Liver (tissue), 9 donors: ENCODE results near the gene VSIG2. TPM values are rescaled to one million over a fixed set of nuclear protein-coding genes. Genes with fewer than 3 reads are reported as not detected.
A peak's percentile ranks its signal among the peaks of the same experiment; 100 is the strongest.

Experiments used
- DNase-seq: peaks from one replicate; pipeline ENCODE4 v3.0.0-alpha.2; 2017; ENCODE audit warnings: low spot score
- H3K27ac ChIP-seq, 2 donors: one replicate each; pipeline ENCODE4 v1.7.0; 2013; ENCODE audit warnings: inconsistent platforms in 2 of 2, low read length in 2 of 2, control low read depth in 1 of 2, low read depth in 1 of 2, mild to moderate bottlenecking in 1 of 2
- H3K27me3 ChIP-seq, 4 donors: one replicate each; pipeline versions ENCODE4 v1.6.1 to v1.7.0; 2013; ENCODE audit warnings: low read length in 3 of 4, inconsistent platforms in 1 of 4, mild to moderate bottlenecking in 1 of 4, moderate library complexity in 1 of 4; ENCODE audit not compliant: control insufficient read depth in 4 of 4, insufficient read depth in 4 of 4
- H3K36me3 ChIP-seq, 4 donors: one replicate each; pipeline versions ENCODE4 v1.6.1 to v1.7.0; 2013; ENCODE audit warnings: low read length in 3 of 4, mild to moderate bottlenecking in 3 of 4, low read depth in 1 of 4, moderate library complexity in 1 of 4; ENCODE audit not compliant: control insufficient read depth in 4 of 4, insufficient read depth in 3 of 4
- H3K4me1 ChIP-seq, 4 donors: one replicate each; pipeline versions ENCODE4 v1.6.1 to v1.7.0; 2013; ENCODE audit warnings: low read length in 3 of 4, mild to moderate bottlenecking in 3 of 4, moderate library complexity in 1 of 4; ENCODE audit not compliant: control insufficient read depth in 4 of 4, insufficient read depth in 4 of 4
- H3K4me3 ChIP-seq, 3 donors: one replicate each; pipeline versions ENCODE4 v1.6.1 to v1.7.0; 2013; ENCODE audit warnings: low read length in 3 of 3, control low read depth in 1 of 3, low read depth in 1 of 3, mild to moderate bottlenecking in 1 of 3
- H3K9ac ChIP-seq, 2 donors: one replicate each; pipeline ENCODE4 v1.7.0; 2013; ENCODE audit warnings: low read length in 2 of 2, mild to moderate bottlenecking in 2 of 2, moderate library complexity in 2 of 2, control low read depth in 1 of 2, low read depth in 1 of 2
- H3K9me3 ChIP-seq, 4 donors: one replicate each; pipeline versions ENCODE4 v1.6.1 to v1.7.0; 2013; ENCODE audit warnings: low read length in 3 of 4; ENCODE audit not compliant: control insufficient read depth in 4 of 4
- EGR1 ChIP-seq, 2 donors: IDR thresholded peaks; 2 replicates each; pipeline ENCODE4 v1.6.1; 2016 to 2018; ENCODE audit warnings: antibody characterized with exemption in 2 of 2, low read depth in 2 of 2
- FOXA1 ChIP-seq: IDR thresholded peaks from 2 replicates; pipeline ENCODE4 v1.6.1; 2016; ENCODE audit warnings: antibody characterized with exemption
- FOXA2 ChIP-seq: IDR thresholded peaks from 2 replicates; pipeline ENCODE4 v1.6.1; 2016; ENCODE audit warnings: antibody characterized with exemption
- GABPA ChIP-seq, 2 donors: IDR thresholded peaks in 1 of 2; conservative IDR thresholded peaks in 1 of 2; 2 replicates each; pipeline ENCODE4 v1.6.1; 2016; ENCODE audit warnings: antibody characterized with exemption in 2 of 2, mild to moderate bottlenecking in 1 of 2, moderate library complexity in 1 of 2
- HNF4A ChIP-seq, 2 donors: conservative IDR thresholded peaks; 2 replicates each; pipeline ENCODE4 v1.6.1; 2016; ENCODE audit warnings: antibody characterized with exemption in 2 of 2, mild to moderate bottlenecking in 2 of 2
- HNF4G ChIP-seq: IDR thresholded peaks from 2 replicates; pipeline ENCODE4 v1.6.1; 2016; ENCODE audit warnings: antibody characterized with exemption
- JUND ChIP-seq, 2 donors: IDR thresholded peaks; 2 replicates each; pipeline ENCODE4 v1.6.1; 2016; ENCODE audit warnings: antibody characterized with exemption in 2 of 2
- MAX ChIP-seq: IDR thresholded peaks from 2 replicates; pipeline ENCODE4 v1.6.1; 2016; ENCODE audit warnings: antibody characterized with exemption
- NR2F2 ChIP-seq: IDR thresholded peaks from 2 replicates; pipeline ENCODE4 v1.6.1; 2016; ENCODE audit warnings: antibody characterized with exemption
- RAD21 ChIP-seq, 2 donors: IDR thresholded peaks; 2 replicates each; pipeline ENCODE4 v1.6.1; 2016; ENCODE audit warnings: antibody characterized with exemption in 2 of 2, mild to moderate bottlenecking in 2 of 2
- REST ChIP-seq: IDR thresholded peaks from 2 replicates; pipeline ENCODE4 v1.6.1; 2016; ENCODE audit warnings: antibody characterized with exemption, mild to moderate bottlenecking
- RXRA ChIP-seq, 2 donors: IDR thresholded peaks; 2 replicates each; pipeline ENCODE4 v1.6.1; 2017 to 2018; ENCODE audit warnings: antibody characterized with exemption in 2 of 2, mild to moderate bottlenecking in 1 of 2
- SP1 ChIP-seq: IDR thresholded peaks from 2 replicates; pipeline ENCODE4 v1.6.1; 2018; ENCODE audit warnings: antibody characterized with exemption, mild to moderate bottlenecking
- TAF1 ChIP-seq: conservative IDR thresholded peaks from 2 replicates; pipeline ENCODE4 v1.6.1; 2016; ENCODE audit warnings: antibody characterized with exemption, mild to moderate bottlenecking
- YY1 ChIP-seq: IDR thresholded peaks from 2 replicates; pipeline ENCODE4 v1.6.1; 2016; ENCODE audit warnings: antibody characterized with exemption, mild to moderate bottlenecking
- WGBS: extraction: QIAGEN DNeasy Blood & Tissue Kit; methylation state at CpG from one replicate; pipeline ENCODE4 v1.1.7; 2013; 5-methylcytosine and 5-hydroxymethylcytosine counted together
- polyA plus RNA-seq, 2 donors: library from polyadenylated mRNA; stranded (reverse) in 1 of 2; unstranded in 1 of 2; fragments of 200-250 nt in 1 of 2; fragments of >200 nt in 1 of 2; fragmentation: Nextera tagmentation in 1 of 2; extraction: Ambion mirVana in 1 of 2; gene quantifications; one replicate each; pipeline versions ENCODE4 v1.2.1 to v1.2.3, GENCODE V29; 2013 to 2015
- total RNA-seq, 2 donors: library from RNA; depleted of rRNA; stranded (reverse); fragments of >200 nt; gene quantifications; one replicate each; pipeline ENCODE4 v1.2.3, GENCODE V29; 2014
- TF ChIP-seq, protein P1 (sequence below): IDR thresholded peaks from 2 replicates; pipeline ENCODE4 v1.6.1; 2016; ENCODE audit warnings: antibody characterized with exemption
- TF ChIP-seq, protein P2 (sequence below): fragments of 150-350 bp; IDR thresholded peaks from 2 replicates; pipeline ENCODE4 v1.5.1; 2017; ENCODE audit warnings: improper control_type of control experiment, low read depth, low read length; ENCODE audit not compliant: missing input control
- TF ChIP-seq, protein P3 (sequence below): IDR thresholded peaks from 2 replicates; pipeline ENCODE4 v1.6.1; 2016; ENCODE audit warnings: antibody characterized with exemption
- donor health status: healthy.
- donor health status: healthy.
- donor health status: healthy.
- donor health status: healthy.
- donor health status: healthy.

Gene VSIG2
- total and polyA plus RNA-seq, 4 donors, result 0.51 to 1.3 (median 0.75) TPM; not detected in 1

GRCh38 chr11:124717421-124717785 is 34.7 kb downstream of the VSIG2 start:
- H3K27me3 ChIP-seq, result peaks cover 0 to 13% (median 2%) of the 10 kb centered on the region in 4 donors
- H3K9ac ChIP-seq, result no peak overlapping the region
- no peaks in the 10 kb centered on the region for H3K36me3 ChIP-seq

DNA sequence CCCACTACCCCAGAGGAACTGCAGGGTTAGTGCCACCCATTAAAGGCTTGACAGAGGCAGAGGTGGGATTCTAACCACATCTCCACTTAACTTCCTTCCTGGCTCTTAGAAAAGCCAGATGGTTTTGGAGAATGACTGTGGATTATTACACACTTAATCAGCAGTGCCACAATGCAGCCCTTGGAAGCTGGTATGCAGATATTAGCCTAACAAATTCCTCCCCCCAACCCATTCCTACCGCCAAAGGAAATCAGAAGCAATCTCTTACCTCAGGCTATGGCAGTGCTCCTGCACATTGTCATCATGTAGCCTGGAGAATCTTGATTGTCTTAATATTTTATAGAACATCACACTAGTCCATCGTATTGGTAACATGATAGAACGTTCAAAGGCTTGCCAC is 35.5 kb downstream of the VSIG2 start:
- no peaks in the 10 kb centered on the region for H3K9me3 ChIP-seq
- no peak overlapping the region for H3K9ac ChIP-seq
- H3K36me3 ChIP-seq, result no peaks in the 10 kb centered on the region
- H3K27ac ChIP-seq, result no peak overlapping the region
- H3K27me3 ChIP-seq, result peaks cover 0 to 8% (median 2%) of the 10 kb centered on the region in 4 donors
- peaks cover 0 to 11% (median 8%) of the 10 kb centered on the region in 4 donors for H3K4me1 ChIP-seq
- whole genome bisulfite sequencing, result 59% methylated on average over 3 of the region's 3 CpGs
- H3K4me3 ChIP-seq, result no peak overlapping the region
- no peak for DNase-seq
- TF ChIP-seq, protein P1, sequence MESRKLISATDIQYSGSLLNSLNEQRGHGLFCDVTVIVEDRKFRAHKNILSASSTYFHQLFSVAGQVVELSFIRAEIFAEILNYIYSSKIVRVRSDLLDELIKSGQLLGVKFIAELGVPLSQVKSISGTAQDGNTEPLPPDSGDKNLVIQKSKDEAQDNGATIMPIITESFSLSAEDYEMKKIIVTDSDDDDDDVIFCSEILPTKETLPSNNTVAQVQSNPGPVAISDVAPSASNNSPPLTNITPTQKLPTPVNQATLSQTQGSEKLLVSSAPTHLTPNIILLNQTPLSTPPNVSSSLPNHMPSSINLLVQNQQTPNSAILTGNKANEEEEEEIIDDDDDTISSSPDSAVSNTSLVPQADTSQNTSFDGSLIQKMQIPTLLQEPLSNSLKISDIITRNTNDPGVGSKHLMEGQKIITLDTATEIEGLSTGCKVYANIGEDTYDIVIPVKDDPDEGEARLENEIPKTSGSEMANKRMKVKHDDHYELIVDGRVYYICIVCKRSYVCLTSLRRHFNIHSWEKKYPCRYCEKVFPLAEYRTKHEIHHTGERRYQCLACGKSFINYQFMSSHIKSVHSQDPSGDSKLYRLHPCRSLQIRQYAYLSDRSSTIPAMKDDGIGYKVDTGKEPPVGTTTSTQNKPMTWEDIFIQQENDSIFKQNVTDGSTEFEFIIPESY, result no peak
- TF ChIP-seq EGR1 (IDR thresholded peaks at IDR 0.05; ENCODE audit: low read depth in 2 of 2), result no peak
- TF ChIP-seq HNF4A (conservative IDR thresholded peaks at IDR 0.05), result no peak
- TF ChIP-seq FOXA1, result no peak
- TF ChIP-seq MAX, result no peak
- no peak for TF ChIP-seq SP1
- no peak for TF ChIP-seq REST
- no peak for TF ChIP-seq TAF1
- TF ChIP-seq RAD21 (IDR thresholded peaks at IDR 0.05), result no peak
- no peak for TF ChIP-seq HNF4G
- no peak for TF ChIP-seq NR2F2
- TF ChIP-seq RXRA (IDR thresholded peaks at IDR 0.05), result no peak
- TF ChIP-seq YY1, result no peak
- TF ChIP-seq, protein P2, sequence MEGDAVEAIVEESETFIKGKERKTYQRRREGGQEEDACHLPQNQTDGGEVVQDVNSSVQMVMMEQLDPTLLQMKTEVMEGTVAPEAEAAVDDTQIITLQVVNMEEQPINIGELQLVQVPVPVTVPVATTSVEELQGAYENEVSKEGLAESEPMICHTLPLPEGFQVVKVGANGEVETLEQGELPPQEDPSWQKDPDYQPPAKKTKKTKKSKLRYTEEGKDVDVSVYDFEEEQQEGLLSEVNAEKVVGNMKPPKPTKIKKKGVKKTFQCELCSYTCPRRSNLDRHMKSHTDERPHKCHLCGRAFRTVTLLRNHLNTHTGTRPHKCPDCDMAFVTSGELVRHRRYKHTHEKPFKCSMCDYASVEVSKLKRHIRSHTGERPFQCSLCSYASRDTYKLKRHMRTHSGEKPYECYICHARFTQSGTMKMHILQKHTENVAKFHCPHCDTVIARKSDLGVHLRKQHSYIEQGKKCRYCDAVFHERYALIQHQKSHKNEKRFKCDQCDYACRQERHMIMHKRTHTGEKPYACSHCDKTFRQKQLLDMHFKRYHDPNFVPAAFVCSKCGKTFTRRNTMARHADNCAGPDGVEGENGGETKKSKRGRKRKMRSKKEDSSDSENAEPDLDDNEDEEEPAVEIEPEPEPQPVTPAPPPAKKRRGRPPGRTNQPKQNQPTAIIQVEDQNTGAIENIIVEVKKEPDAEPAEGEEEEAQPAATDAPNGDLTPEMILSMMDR, result no peak
- TF ChIP-seq, protein P3, sequence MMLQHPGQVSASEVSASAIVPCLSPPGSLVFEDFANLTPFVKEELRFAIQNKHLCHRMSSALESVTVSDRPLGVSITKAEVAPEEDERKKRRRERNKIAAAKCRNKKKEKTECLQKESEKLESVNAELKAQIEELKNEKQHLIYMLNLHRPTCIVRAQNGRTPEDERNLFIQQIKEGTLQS, result no peak
- TF ChIP-seq JUND (IDR thresholded peaks at IDR 0.05), result no peak
- no peak for TF ChIP-seq FOXA2

More at GRCh38 chr11:124717421-124717785, 34.7 kb downstream of the VSIG2 start:
- Histone ChIP-seq H3K4me1 (peaks cover 0 to 11% (median 8%) of the 10 kb centered on the region in 4 donors), H3K4me3 (no peak overlapping the region), H3K9me3 (no peaks in the 10 kb centered on the region), H3K27ac (peak overlapping the region in 1 of 2 donors; percentile 46)
- TF ChIP-seq NR2F2 (peak; percentile 59), GABPA (IDR thresholded peaks at IDR 0.05 in 1 of 2, conservative IDR thresholded peaks at IDR 0.05 in 1 of 2) (no peak), RXRA (IDR thresholded peaks at IDR 0.05) (peak in 1 of 2 donors; percentile 9)
- WGBS, result 42% methylated on average over 7 of the region's 7 CpGs
- no peak for DNase-seq
